GM10847 (cell line): ENCODE measurements around the gene DHPS.

Experiments used
- POLR2A ChIP-seq: IDR thresholded peaks from 2 replicates; pipeline ENCODE4 v1.6.1; 2011; ENCODE audit not compliant: insufficient read length; ENCODE audit errors: extremely low read depth

Gene DHPS

DNA sequence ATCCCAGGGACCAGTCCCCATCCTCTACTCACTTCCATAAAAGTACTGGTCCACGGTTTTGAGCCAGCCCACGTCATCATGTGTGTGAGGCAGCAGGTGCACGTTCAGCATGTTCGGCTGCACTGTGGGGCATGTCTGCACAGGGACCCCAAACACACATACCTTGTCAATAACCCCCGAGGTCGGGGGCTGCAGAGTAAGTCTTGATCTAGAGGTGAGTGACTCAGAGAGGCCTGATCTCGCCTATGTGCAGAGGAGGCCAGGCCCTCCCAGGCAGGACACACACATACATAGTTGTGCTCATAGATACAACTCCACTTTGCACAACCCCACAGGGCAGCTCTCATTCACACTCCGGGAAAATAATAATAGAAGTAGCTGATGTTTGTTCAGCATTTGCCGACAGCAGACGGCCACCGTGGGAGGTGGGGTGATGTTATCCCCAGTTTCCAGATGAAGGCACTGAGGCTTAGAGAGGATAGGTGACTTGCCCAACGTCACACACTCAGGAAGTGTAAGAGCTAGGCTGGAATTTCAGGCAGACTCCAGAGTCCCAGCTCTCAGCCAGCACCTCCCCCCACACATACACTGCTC, 15.9 kb downstream of the DHPS start:
- no peak for TF ChIP-seq POLR2A

DNA sequence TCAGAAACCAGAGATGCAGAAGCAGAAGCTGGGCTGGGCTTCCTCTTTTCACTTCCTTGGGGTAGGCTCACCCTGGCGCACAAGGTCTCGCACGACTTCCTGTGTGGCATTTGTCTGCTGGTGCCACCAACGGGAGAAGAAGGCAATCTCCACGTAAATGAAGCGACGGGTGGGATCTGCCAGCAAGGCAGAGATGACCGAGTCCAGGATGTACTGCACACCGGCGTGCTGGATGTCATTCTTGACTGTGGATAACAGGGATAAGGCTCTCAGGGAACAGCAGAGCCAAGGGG, 16.5 kb downstream of the DHPS start:
- no peak for TF ChIP-seq POLR2A

DNA sequence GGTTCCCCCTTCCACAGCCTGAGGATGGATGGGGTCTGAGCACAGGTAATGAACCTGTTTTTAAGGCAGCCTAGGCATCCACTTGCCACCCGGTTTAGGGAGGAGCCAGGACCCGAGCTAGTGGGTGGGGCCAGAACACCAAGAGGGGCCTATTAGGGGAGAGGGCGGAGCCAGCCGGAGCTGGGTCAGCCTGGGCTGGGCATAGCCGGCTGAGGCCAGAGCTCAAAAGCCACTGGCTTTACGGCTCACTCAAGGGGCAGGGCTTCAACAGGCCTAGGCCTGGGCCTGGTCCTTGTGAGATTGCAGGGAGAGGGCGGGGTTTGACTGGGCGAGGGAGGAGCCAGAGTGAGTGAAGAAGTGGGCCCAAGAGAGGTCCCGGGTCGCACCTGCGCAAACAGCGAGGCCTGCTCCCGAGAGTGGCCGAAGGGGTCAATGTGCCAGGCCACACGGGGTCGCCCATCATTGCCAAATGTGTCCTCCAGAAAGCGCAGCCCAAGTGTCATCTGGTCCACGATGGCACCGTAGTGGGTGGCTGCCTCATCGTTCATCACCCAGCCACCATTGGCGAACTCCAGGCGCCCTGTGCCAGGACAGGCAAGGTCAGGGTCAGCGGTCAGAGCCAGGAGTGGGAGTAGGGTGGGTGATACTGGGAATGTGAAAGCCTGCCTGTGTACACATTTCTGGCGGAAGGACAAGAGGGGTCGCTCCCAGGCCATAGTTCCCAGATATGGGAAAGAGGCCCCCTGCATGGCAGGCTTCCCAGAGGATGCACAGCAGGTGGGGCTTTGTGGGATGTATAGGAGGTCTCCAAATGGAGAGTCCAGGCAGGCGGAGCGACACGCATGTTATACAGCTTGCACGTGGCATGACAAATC, 17.0 kb downstream of the DHPS start:
- no peak for TF ChIP-seq POLR2A

GRCh38 chr19:12660980-12661379, 20.7 kb downstream of the DHPS start:
- no peak for TF ChIP-seq POLR2A

DNA sequence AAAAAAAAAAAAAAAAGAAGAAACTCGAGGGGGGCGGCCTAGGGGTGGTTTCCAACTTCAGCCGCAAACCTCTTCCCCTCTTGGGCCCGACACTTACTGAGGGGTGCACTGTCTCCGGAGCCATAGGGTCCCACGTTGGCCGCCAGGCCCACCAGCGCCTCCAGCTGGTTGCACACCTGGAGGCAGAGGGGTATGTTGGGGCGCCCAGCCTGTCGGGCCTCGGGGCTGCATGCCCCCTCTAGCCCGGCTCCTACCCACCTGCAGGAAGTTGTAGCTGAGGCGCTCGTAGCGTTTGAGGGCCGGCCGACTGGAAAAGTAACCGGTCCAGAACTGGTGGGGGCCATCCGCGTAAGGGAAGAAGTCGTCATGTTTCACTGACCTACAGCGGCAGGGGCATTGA, 23.7 kb downstream of the DHPS start:
- TF ChIP-seq POLR2A, result no peak

- no peak for TF ChIP-seq POLR2A
These were observed 24.6 kb downstream of the DHPS start for GRCh38 chr19:12656899-12657571.

- no peak for TF ChIP-seq POLR2A
These were observed 26.1 kb downstream of the DHPS start for GRCh38 chr19:12655546-12655945.

- TF ChIP-seq POLR2A, result no peak
These were observed 29.5 kb downstream of the DHPS start for GRCh38 chr19:12652219-12652618.

DNA sequence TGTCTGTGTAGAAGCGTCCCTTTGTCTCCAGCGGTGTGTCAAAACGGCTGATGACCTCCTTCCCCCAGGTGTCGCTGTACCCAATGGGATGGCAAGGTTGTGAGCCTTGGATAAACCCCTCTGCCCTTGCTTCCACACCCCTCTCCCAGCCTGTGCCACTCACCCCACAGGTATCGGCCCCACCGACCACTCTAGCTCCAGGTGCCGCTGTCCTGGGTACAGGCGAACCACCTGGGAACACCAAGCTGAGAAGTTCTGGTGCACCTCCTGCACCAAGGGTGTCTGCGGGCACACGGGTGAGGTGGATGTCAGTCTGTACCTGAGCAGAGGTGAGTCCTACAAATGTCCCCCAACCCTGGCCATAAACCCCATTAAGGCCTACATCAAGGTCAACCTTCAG, 31.7 kb downstream of the DHPS start:
- no peak for TF ChIP-seq POLR2A

DNA sequence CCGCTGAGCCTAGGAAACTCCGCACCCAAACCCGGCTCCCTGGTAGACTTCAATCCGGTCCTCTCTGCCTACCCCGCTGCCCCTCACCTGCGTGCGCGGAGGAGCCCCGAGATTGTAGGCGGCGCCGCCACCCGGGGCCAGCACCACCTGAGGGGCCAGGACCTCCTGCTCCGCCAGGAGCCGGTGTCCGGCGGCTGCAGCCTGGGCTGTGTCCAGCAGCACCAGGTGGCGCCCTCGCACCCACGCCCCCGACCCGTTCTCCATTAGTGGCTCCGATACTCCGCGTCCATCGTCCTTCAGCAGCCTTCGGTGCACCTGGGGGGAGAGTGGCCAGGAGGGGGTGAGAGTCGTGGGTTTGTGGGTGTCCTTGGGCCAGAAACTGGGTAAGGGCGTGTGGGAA, 33.6 kb downstream of the DHPS start:
- TF ChIP-seq POLR2A, result no peak

DNA sequence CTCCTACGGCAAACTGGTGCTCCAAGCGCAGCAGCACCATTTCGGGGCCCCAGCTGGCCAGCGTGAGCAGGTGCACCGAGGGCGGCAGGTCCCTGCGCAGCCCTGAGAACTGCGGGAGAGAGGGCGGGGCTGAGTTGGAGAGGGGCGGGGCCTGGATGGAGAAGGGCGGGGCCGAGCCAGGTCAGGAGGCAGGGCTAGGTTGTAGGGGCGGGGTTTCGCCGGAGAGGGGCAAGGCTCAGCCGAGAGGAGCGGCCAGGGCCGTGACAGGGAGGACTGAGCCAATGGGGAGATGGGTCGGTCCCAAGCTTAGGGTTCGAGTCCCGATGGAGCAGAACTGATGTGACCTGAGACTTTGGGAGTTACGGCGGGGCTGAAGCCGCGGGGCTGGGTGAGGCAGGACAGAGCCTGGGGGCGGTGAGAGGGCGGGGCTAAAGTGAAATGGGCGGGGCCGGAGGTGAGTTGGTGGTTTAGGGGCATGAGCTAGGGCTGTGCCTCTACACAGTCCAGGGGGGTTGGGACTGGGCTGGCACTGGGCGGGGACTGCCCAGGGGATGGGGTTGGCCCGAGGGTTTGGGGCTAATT, 34.1 kb downstream of the DHPS start:
- no peak for TF ChIP-seq POLR2A

GRCh38 chr19:12647047-12647446, 34.6 kb downstream of the DHPS start:
- no peak for TF ChIP-seq POLR2A

- TF ChIP-seq POLR2A, result no peak
These were observed 35.1 kb downstream of the DHPS start for GRCh38 chr19:12646551-12646950.

GRCh38 chr19:12642506-12642905, 39.2 kb downstream of the DHPS start:
- TF ChIP-seq POLR2A, result no peak

GRCh38 chr19:12641456-12641855, 40.2 kb downstream of the DHPS start:
- TF ChIP-seq POLR2A, result no peak
